IMR-90 (cell line): ENCODE measurements around the gene ORMDL2.

Experiments used
- BHLHE40 ChIP-seq: fragments of 150-350 bp; IDR thresholded peaks from 2 replicates; pipeline ENCODE4 v1.6.1; 2016; ENCODE audit warnings: mild to moderate bottlenecking, low read depth, low read length
- CTCF ChIP-seq: conservative IDR thresholded peaks from 2 replicates; pipeline ENCODE4 v1.5.1; 2012; ENCODE audit warnings: mild to moderate bottlenecking, low read depth, low read length, improper control_type of control experiment
- MXI1 ChIP-seq: IDR thresholded peaks from 2 replicates; pipeline ENCODE4 v1.6.1; 2012; ENCODE audit warnings: low read depth, mild to moderate bottlenecking, low read length, moderate library complexity, borderline replicate concordance
- POLR2A ChIP-seq: IDR thresholded peaks from 2 replicates; pipeline ENCODE4 v1.6.1; 2012; ENCODE audit warnings: mild to moderate bottlenecking, low read depth, low read length
- RCOR1 ChIP-seq: IDR thresholded peaks from 2 replicates; pipeline ENCODE4 v1.6.1; 2012; ENCODE audit warnings: mild to moderate bottlenecking, low read length, improper control_type of control experiment; ENCODE audit not compliant: insufficient replicate concordance
- SMC3 ChIP-seq: fragments of 150-350 bp; IDR thresholded peaks from 2 replicates; pipeline ENCODE4 v1.6.1; 2016; ENCODE audit warnings: low read depth, mild to moderate bottlenecking, antibody characterized with exemption, low read length, moderate library complexity

GRCh38 chr12:55847033-55847432 is 29.2 kb downstream of the ORMDL2 start:
- no peak for TF ChIP-seq CTCF
- TF ChIP-seq RCOR1, result no peak
- no peak; the same call in 1 of the 2 replicates for TF ChIP-seq POLR2A
- no peak for TF ChIP-seq SMC3
- TF ChIP-seq BHLHE40, result peak; percentile 64; the same call in 1 of the 2 replicates
- TF ChIP-seq MXI1, result peak; percentile 62; the same call in 1 of the 2 replicates
